ENCODE results near the gene NUP188. TPM values are rescaled to one million over a fixed set of nuclear protein-coding genes. Genes with fewer than 3 reads are reported as not detected.

NUP188 gene
- total and polyA plus RNA-seq, 10 of the 15 experiments (the other 5 are each of a cell fraction or from before 2014, with no cell fraction given) = 1.4 to 73.7 (median 48.9) TPM

DNA sequence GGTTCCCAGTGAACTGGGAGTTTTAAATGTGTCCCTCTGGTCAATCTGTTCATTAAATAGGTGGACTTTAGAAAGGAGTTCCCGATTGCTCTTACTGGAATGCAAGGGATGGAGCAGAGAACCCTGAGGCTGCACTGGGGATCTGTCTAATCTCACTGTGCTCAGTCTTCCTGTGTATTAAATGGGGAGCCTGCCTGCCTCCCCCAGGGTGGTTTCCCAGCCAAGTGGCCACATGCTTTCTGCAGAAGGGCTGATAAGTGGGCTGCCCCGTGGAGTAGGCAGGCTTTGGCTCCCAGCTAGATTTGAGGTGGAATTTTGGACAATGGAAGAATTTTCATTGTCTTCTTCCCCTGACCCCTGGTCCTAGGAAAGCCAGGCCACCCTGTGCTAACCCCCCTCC lies 40.8 kb upstream of the NUP188 start (continued):
- TF ChIP-seq NFIC (IDR thresholded peaks at IDR 0.05; ENCODE audit: low read depth, low read length) (no peak), RELA (IDR thresholded peaks at IDR 0.05; ENCODE audit: borderline replicate concordance, partially characterized antibody) (no peak), TAF1 (IDR thresholded peaks at IDR 0.05; ENCODE audit: borderline replicate concordance, low read depth, low read length) (no peak)

DNA sequence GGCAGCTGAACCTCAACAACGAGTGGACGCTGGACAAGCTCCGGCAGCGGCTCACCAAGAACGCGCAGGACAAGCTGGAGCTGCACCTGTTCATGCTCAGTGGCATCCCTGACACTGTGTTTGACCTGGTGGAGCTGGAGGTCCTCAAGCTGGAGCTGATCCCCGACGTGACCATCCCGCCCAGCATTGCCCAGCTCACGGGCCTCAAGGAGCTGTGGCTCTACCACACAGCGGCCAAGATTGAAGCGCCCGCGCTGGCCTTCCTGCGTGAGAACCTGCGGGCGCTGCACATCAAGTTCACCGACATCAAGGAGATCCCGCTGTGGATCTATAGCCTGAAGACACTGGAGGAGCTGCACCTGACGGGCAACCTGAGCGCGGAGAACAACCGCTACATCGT lies 39.1 kb upstream of the NUP188 start:
- Histone ChIP-seq H3K27ac (ENCODE audit: control insufficient read depth, insufficient read depth) (no peak overlapping the region), H3K9ac (ENCODE audit: control insufficient read depth, insufficient read depth, low read length) (no peak overlapping the region), H4K20me1 (ENCODE audit: control insufficient read depth, insufficient read depth) (no peaks in the 10 kb centered on the region), H3K36me3 (ENCODE audit: control insufficient read depth in 2 of 2, insufficient read depth in 2 of 2, low read length in 1 of 2) (peaks cover 8 to 28% of the 10 kb centered on the region in 2 experiments; a peak in 3 of 4 replicates), H3K4me3 (no peak overlapping the region), H3K79me2 (ENCODE audit: control insufficient read depth, insufficient read depth, low read length) (no peaks in the 10 kb centered on the region), H2AFZ (ENCODE audit: control insufficient read depth, low read depth, low read length) (no peak overlapping the region), H3K4me1 (ENCODE audit: control insufficient read depth, insufficient read depth, low read length) (no peaks in the 10 kb centered on the region), H3K9me3 (replicated peaks; ENCODE audit: control insufficient read depth, insufficient read depth, low read length) (no peaks in the 10 kb centered on the region), H3K27me3 (replicated peaks in 1 of 2; ENCODE audit: control insufficient read depth in 2 of 2, insufficient read depth in 2 of 2, low read length in 1 of 2) (no peaks in the 10 kb centered on the region), H3K4me2 (ENCODE audit: control insufficient read depth, insufficient read depth) (no peak overlapping the region)
- ChIA-PET SMC1A (ENCODE audit: uncharacterized antibody, unreplicated experiment) (no interaction called here), CTCF (interaction anchor here (1.4 kb wide), 1 partner anchor 17 kb away, joined by 4 read pairs; no protein-coding TSS in a partner anchor), RAD21 (ENCODE audit: unreplicated experiment) (no interaction called here), POLR2A (interaction anchor here (1.5 kb wide), 1 partner anchor 17 kb away, joined by 4 read pairs; no protein-coding TSS in a partner anchor)
- intact Hi-C loops (cut with micrococcal nuclease; ENCODE audit: unreplicated experiment) = no loop called here
- in situ Hi-C loops (cut with MboI) = no loop called here
- no peak for DNase-seq (ENCODE audit: low read depth, low spot score)
- BruUV-seq (replicated peaks) = no TSS peak
- ATAC-seq = no peak
- WGBS (ENCODE audit: insufficient coverage, insufficient replicate concordance, low lambda C conversion rate, missing lambda C conversion rate) = 98% methylated on average over 24 of the region's 24 CpGs
- no peak for TF ChIP-seq RAD51 (IDR thresholded peaks at IDR 0.05)
- TF ChIP-seq CREB1 (IDR thresholded peaks at IDR 0.05; ENCODE audit: low read depth) = no peak
- TF ChIP-seq MEF2A (IDR thresholded peaks at IDR 0.05; ENCODE audit: insufficient read depth, low read depth, low read length) = no peak
- TF ChIP-seq, protein P1, sequence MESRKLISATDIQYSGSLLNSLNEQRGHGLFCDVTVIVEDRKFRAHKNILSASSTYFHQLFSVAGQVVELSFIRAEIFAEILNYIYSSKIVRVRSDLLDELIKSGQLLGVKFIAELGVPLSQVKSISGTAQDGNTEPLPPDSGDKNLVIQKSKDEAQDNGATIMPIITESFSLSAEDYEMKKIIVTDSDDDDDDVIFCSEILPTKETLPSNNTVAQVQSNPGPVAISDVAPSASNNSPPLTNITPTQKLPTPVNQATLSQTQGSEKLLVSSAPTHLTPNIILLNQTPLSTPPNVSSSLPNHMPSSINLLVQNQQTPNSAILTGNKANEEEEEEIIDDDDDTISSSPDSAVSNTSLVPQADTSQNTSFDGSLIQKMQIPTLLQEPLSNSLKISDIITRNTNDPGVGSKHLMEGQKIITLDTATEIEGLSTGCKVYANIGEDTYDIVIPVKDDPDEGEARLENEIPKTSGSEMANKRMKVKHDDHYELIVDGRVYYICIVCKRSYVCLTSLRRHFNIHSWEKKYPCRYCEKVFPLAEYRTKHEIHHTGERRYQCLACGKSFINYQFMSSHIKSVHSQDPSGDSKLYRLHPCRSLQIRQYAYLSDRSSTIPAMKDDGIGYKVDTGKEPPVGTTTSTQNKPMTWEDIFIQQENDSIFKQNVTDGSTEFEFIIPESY (IDR thresholded peaks at IDR 0.05) = no peak
- TF ChIP-seq, protein P2, sequence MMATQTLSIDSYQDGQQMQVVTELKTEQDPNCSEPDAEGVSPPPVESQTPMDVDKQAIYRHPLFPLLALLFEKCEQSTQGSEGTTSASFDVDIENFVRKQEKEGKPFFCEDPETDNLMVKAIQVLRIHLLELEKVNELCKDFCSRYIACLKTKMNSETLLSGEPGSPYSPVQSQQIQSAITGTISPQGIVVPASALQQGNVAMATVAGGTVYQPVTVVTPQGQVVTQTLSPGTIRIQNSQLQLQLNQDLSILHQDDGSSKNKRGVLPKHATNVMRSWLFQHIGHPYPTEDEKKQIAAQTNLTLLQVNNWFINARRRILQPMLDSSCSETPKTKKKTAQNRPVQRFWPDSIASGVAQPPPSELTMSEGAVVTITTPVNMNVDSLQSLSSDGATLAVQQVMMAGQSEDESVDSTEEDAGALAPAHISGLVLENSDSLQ (IDR thresholded peaks at IDR 0.05) = no peak
- TF ChIP-seq, protein P3, sequence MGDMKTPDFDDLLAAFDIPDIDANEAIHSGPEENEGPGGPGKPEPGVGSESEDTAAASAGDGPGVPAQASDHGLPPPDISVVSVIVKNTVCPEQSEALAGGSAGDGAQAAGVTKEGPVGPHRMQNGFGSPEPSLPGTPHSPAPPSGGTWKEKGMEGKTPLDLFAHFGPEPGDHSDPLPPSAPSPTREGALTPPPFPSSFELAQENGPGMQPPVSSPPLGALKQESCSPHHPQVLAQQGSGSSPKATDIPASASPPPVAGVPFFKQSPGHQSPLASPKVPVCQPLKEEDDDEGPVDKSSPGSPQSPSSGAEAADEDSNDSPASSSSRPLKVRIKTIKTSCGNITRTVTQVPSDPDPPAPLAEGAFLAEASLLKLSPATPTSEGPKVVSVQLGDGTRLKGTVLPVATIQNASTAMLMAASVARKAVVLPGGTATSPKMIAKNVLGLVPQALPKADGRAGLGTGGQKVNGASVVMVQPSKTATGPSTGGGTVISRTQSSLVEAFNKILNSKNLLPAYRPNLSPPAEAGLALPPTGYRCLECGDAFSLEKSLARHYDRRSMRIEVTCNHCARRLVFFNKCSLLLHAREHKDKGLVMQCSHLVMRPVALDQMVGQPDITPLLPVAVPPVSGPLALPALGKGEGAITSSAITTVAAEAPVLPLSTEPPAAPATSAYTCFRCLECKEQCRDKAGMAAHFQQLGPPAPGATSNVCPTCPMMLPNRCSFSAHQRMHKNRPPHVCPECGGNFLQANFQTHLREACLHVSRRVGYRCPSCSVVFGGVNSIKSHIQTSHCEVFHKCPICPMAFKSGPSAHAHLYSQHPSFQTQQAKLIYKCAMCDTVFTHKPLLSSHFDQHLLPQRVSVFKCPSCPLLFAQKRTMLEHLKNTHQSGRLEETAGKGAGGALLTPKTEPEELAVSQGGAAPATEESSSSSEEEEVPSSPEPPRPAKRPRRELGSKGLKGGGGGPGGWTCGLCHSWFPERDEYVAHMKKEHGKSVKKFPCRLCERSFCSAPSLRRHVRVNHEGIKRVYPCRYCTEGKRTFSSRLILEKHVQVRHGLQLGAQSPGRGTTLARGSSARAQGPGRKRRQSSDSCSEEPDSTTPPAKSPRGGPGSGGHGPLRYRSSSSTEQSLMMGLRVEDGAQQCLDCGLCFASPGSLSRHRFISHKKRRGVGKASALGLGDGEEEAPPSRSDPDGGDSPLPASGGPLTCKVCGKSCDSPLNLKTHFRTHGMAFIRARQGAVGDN (IDR thresholded peaks at IDR 0.05) = no peak
- no peak for TF ChIP-seq IKZF1 (conservative IDR thresholded peaks at IDR 0.05)
- FAIRE-seq = no peak

Measured in GM12878 (cell line).